Colonic mucosa (tissue), 4 donors: ENCODE results near the gene NPAS3. TPM values are rescaled to one million over a fixed set of nuclear protein-coding genes. Genes with fewer than 3 reads are reported as not detected.

ENCODE experiments used
- DNase-seq: peaks from one replicate; pipeline ENCODE4 v3.0.0-alpha.2; 2020
- H3K27ac ChIP-seq: fragments of 200-600 bp; one replicate; pipeline ENCODE4 v1.8.0; 2021
- H3K27me3 ChIP-seq: fragments of 200-600 bp; one replicate; pipeline ENCODE4 v1.8.0; 2021
- H3K36me3 ChIP-seq: fragments of 200-600 bp; one replicate; pipeline ENCODE4 v1.8.0; 2021
- H3K4me1 ChIP-seq: fragments of 200-600 bp; one replicate; pipeline ENCODE4 v1.8.0; 2021; ENCODE audit warnings: mild to moderate bottlenecking
- H3K4me3 ChIP-seq: fragments of 200-600 bp; one replicate; pipeline ENCODE4 v1.8.0; 2021
- H3K9ac ChIP-seq, 2 donors: one replicate each; pipeline ENCODE4 v1.7.0; 2013; ENCODE audit warnings: control low read depth in 2 of 2, low read depth in 2 of 2, low read length in 2 of 2
- H3K9me3 ChIP-seq: fragments of 200-600 bp; one replicate; pipeline ENCODE4 v1.8.0; 2021
- intact Hi-C: fragments of 100-400 bp; cut with DNase I; formaldehyde crosslinking; loops from one replicate; pipeline ENCODE4 v1.14.1; 2022
- total RNA-seq, 2 donors: library from RNA; stranded (reverse); fragmentation: NEBNext Ultra II Directional in 1 of 2; extraction: Animal tissue kit (Norgen Biotek cat#: 25700) in 1 of 2; gene quantifications; one replicate each; pipeline ENCODE4 v1.2.1, GENCODE V29; 2021
- TF ChIP-seq, protein P1 (sequence below): fragments of 200-600 bp; IDR thresholded peaks from one replicate; pipeline ENCODE4 v1.8.0; 2022; ENCODE audit warnings: antibody characterized with exemption, mild to moderate bottlenecking
- donor health status: healthy.
- donor health status: DM: no; HTN: no; CAD: no.
- donor health status: DM: no; HTN: no; CAD: no.

The NPAS3 gene
- total RNA-seq, 2 donors from 2014 or later, result 0.79 to 1.6 TPM

DNA sequence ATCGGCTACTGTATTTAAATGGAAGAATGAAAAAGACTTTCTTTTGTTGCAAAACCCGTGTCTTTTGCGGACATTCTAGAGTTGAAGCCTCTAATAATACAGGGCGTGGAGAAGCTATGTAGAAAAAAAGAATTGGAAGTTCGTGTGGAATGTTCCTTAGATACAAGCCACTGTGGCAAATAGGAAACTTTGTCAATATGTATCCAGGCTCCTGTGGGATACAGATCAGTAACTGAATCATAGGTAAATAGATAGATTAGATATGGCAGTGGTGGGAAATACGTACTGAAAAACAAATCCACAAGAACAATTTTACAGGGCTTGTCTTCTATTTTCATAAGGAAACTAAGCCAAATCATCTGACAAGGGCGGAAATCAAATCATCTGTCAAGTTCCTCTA is 766.8 kb downstream of the NPAS3 start:
- DNase-seq, result no peak
- H3K9ac ChIP-seq, result no peak overlapping the region
- H3K4me3 ChIP-seq, result no peak overlapping the region
- no peak overlapping the region for H3K27ac ChIP-seq
- no peaks in the 10 kb centered on the region for H3K36me3 ChIP-seq
- TF ChIP-seq, protein P1, sequence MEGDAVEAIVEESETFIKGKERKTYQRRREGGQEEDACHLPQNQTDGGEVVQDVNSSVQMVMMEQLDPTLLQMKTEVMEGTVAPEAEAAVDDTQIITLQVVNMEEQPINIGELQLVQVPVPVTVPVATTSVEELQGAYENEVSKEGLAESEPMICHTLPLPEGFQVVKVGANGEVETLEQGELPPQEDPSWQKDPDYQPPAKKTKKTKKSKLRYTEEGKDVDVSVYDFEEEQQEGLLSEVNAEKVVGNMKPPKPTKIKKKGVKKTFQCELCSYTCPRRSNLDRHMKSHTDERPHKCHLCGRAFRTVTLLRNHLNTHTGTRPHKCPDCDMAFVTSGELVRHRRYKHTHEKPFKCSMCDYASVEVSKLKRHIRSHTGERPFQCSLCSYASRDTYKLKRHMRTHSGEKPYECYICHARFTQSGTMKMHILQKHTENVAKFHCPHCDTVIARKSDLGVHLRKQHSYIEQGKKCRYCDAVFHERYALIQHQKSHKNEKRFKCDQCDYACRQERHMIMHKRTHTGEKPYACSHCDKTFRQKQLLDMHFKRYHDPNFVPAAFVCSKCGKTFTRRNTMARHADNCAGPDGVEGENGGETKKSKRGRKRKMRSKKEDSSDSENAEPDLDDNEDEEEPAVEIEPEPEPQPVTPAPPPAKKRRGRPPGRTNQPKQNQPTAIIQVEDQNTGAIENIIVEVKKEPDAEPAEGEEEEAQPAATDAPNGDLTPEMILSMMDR, result no peak
- no peaks in the 10 kb centered on the region for H3K4me1 ChIP-seq
- no peaks in the 10 kb centered on the region for H3K27me3 ChIP-seq
- intact Hi-C loops, result no loop called here
- no peaks in the 10 kb centered on the region for H3K9me3 ChIP-seq

DNA sequence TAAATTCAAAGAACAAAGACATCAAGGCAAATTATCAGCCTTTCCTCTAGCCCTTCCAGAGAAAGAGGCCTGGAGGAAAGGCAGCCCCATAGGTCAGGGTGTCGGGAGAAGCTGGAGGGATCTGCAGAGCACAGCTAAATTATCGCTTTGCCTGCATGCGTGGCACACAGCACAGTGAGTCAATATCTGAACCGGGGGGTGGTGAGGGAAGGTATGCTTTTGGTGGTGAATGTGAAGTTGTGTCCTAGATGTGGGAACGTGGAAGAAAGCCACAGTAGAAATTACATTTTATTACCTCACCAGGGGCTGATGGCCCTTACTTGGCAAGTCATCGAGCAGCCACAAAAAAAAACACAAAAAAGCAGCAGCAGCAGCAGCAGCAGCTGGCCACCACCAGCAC is 769.0 kb downstream of the NPAS3 start:
- H3K27me3 ChIP-seq, result no peaks in the 10 kb centered on the region
- no peak for DNase-seq
- TF ChIP-seq, protein P1, result no peak
- H3K27ac ChIP-seq, result no peak overlapping the region
- no peaks in the 10 kb centered on the region for H3K36me3 ChIP-seq
- H3K4me1 ChIP-seq, result no peaks in the 10 kb centered on the region
- no peak overlapping the region for H3K9ac ChIP-seq
- intact Hi-C loops, result no loop called here
- H3K9me3 ChIP-seq, result no peaks in the 10 kb centered on the region
- H3K4me3 ChIP-seq, result no peak overlapping the region

DNA sequence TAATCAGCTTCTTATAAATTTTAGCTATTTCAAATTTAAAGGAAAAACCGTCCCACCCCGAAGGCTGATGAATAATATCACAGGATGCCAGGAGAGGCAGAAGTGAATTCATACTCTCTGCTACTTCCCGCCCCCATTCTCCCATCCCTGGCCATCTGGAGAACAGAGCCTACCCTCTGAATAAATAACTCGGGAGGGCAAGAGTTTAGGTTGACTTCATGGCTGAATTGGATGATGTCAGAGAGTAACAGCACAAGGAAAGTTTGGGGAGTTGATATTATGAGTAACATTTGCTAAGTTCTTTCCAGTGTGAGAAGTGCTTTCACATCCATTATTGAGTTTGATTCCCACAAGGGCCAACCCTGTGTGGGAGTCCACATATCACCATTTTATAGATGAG is 770.6 kb downstream of the NPAS3 start:
- no peak overlapping the region for H3K9ac ChIP-seq
- H3K4me3 ChIP-seq, result no peak overlapping the region
- H3K27ac ChIP-seq, result no peak overlapping the region
- H3K9me3 ChIP-seq, result no peaks in the 10 kb centered on the region
- no peaks in the 10 kb centered on the region for H3K36me3 ChIP-seq
- H3K27me3 ChIP-seq, result no peaks in the 10 kb centered on the region
- no peak for DNase-seq
- H3K4me1 ChIP-seq, result no peaks in the 10 kb centered on the region
- intact Hi-C loops, result no loop called here
- TF ChIP-seq, protein P1, result no peak

DNA sequence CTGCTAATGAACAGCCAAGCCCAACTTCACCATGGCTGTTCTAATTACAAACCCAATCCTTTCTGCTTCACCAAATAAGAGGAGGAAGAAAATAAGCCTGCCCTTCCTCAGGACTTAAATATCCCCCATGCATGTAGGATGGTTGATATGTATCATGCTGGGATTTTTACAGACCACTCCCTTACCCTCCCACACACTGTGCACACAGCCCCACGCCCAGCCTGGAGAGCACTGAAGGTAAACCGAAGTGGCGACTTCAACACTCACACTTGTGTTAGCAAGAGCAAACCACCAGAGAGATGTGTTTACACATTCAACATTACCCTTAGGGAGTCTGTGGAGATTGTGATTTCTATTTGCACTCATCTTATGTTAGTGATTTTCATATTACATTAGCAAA is 771.0 kb downstream of the NPAS3 start:
- Histone ChIP-seq H3K4me1 (no peaks in the 10 kb centered on the region), H3K9me3 (no peaks in the 10 kb centered on the region), H3K4me3 (no peak overlapping the region), H3K36me3 (no peaks in the 10 kb centered on the region), H3K27ac (no peak overlapping the region), H3K9ac (no peak overlapping the region), H3K27me3 (no peaks in the 10 kb centered on the region)
- intact Hi-C loops, result no loop called here
- DNase-seq, result no peak
- TF ChIP-seq, protein P1, result no peak

DNA sequence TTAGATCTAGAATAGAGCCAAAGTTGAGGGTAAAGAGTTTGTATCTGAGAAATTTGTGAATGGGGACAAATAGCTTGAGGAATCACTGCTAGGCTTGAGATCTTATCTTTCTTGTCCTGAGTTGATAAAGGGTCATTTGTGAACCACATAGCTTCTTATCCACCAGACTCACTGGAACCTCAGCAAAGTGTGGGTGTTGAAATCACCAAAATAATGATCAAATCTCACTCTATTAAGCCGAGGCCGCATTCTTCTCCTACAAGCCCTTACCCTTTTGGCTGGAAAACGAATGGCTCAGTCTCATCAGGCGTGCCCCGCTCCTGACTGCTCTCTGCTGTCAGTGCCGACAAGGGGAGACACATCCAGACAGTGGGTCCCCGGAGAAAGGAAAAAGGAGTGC is 771.6 kb downstream of the NPAS3 start:
- Histone ChIP-seq H3K36me3 (no peaks in the 10 kb centered on the region), H3K27me3 (no peaks in the 10 kb centered on the region), H3K9ac (no peak overlapping the region), H3K4me3 (no peak overlapping the region), H3K4me1 (no peaks in the 10 kb centered on the region), H3K27ac (no peak overlapping the region), H3K9me3 (no peaks in the 10 kb centered on the region)
- intact Hi-C loops, result no loop called here
- no peak for DNase-seq
- TF ChIP-seq, protein P1, result no peak

DNA sequence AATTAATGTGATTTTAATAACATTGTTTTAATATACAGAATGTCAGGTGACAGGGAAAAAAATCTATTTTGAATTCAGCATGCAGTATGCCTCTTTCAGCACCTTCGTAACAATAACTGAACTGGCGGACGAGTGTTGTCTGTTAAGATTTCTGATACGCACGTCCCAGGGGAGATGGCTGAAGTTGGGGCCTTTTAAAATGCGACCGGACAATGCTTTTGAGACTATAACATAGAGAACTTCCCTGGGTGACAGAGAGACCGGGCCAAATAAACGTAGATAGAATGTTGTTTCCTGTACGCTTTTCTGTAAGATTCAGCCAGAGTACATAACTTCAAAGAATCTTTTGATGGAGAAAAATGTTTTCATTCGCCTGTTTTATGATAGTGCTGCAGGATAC is 772.5 kb downstream of the NPAS3 start:
- H3K4me3 ChIP-seq, result no peak overlapping the region
- H3K9ac ChIP-seq, result no peak overlapping the region
- TF ChIP-seq, protein P1, result no peak
- H3K27me3 ChIP-seq, result no peaks in the 10 kb centered on the region
- H3K9me3 ChIP-seq, result no peaks in the 10 kb centered on the region
- no peaks in the 10 kb centered on the region for H3K4me1 ChIP-seq
- H3K36me3 ChIP-seq, result no peaks in the 10 kb centered on the region
- intact Hi-C loops, result no loop called here
- no peak for DNase-seq
- no peak overlapping the region for H3K27ac ChIP-seq
